A549 (cell line): ENCODE data around the gene TRIM47.

ENCODE experiments used
- CTCF ChIP-seq: fragments of >200 bp; sonication (Bioruptor Twin); formaldehyde crosslinking; IDR thresholded peaks from 3 replicates; pipeline ENCODE4 v1.5.1; 2016
- EP300 ChIP-seq, 2 experiments: fragments of >200 bp; sonication (Bioruptor Twin); formaldehyde crosslinking; IDR thresholded peaks; 2 replicates in 1 of 2; 3 replicates in 1 of 2; pipeline ENCODE4 v1.6.1; 2016 to 2017
- HDAC2 ChIP-seq: fragments of 200-600 bp; sonication (generic); IDR thresholded peaks from 2 replicates; pipeline ENCODE4 v1.6.1; 2016
- HOXA7 ChIP-seq: fragments of 250-450 bp; sonication (Bioruptor Pico); IDR thresholded peaks from 2 replicates; pipeline ENCODE4 v1.5.0; 2020; ENCODE audit warnings: mild to moderate bottlenecking, moderate library complexity
- POLR2A ChIP-seq: IDR thresholded peaks from 2 replicates; pipeline ENCODE4 v1.6.1; 2012; ENCODE audit warnings: mild to moderate bottlenecking, low read length
- SMC3 ChIP-seq: fragments of >200 bp; sonication (Bioruptor Twin); formaldehyde crosslinking; IDR thresholded peaks from 3 replicates; pipeline ENCODE4 v1.6.1; 2018; ENCODE audit warnings: inconsistent platforms

- TF ChIP-seq CTCF: no peak
- no peak for TF ChIP-seq EP300 (IDR thresholded peaks at IDR 0.05)
- no peak for TF ChIP-seq HOXA7 (CRISPR knock-in tag)
- TF ChIP-seq POLR2A: no peak
- TF ChIP-seq SMC3: no peak
- no peak for TF ChIP-seq HDAC2
These were observed 3.5 kb upstream of the TRIM47 start for GRCh38 chr17:75881678-75882454.
